ENCODE measurements around the gene SRC. TPM values are rescaled to one million over a fixed set of nuclear protein-coding genes. Genes with fewer than 3 reads are reported as not detected.

The SRC gene
- total RNA-seq, 1 experiment from 2014 or later: 42.3 TPM

DNA sequence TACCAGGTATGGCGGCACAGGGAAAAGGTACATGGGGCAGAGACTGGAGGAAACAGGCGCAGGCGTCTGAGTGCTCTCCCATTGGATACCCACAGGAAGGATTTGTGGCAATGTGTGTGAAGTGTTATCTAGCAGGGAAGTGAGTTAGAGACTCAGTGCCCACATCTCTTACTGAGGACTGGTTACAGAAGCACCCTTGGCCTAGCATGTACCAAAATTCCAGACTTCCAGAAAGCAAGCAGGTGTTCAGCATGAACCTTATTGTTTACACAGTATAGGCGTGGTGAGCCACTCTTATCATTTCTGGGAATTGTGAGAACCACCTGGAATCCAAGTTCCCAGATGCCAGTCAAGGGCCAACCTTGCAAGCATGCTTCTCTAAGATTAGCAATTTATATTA is 42.3 kb upstream of the SRC start:
- Histone ChIP-seq H3K4me2 (ENCODE audit: low read length) (no peak overlapping the region), H3K9me2 (ENCODE audit: insufficient read depth) (no peaks in the 10 kb centered on the region), H3K27me3 (ENCODE audit: insufficient read depth, low read length) (no peaks in the 10 kb centered on the region), H3K4me1 (ENCODE audit: control insufficient read depth in 1 of 2, insufficient read depth in 2 of 2, low read length in 2 of 2) (no peaks in the 10 kb centered on the region), H3K9ac (ENCODE audit: low read length) (no peak overlapping the region), H3K4me3 (replicated peaks in 1 of 2; ENCODE audit: low read depth in 1 of 2, low read length in 2 of 2) (no peak overlapping the region), H2AFZ (ENCODE audit: low read depth, low read length, poor library complexity, severe bottlenecking) (no peak overlapping the region), H3K36me3 (ENCODE audit: control insufficient read depth in 1 of 2, insufficient read depth in 2 of 2, low read length in 2 of 2) (peaks cover 19 to 41% of the 10 kb centered on the region in 2 experiments; a peak in 3 of 4 replicates), H3K9me3 (ENCODE audit: control insufficient read depth in 1 of 2, insufficient read depth in 1 of 2, low read depth in 1 of 2, low read length in 2 of 2) (no peaks in the 10 kb centered on the region), H3K27ac (ENCODE audit: low read depth, low read length) (no peak overlapping the region), H4K20me1 (ENCODE audit: insufficient read depth) (no peaks in the 10 kb centered on the region), H3K79me2 (ENCODE audit: insufficient read depth, low read length) (peaks cover 59% of the 10 kb centered on the region)
- ATAC-seq: no peak
- CTCF ChIA-PET: no interaction called here
- RAD21 ChIA-PET (ENCODE audit: low non-redundant PET in 1 of 2, low total read pairs in 2 of 2, uncharacterized antibody in 2 of 2, unreplicated experiment in 2 of 2): no interaction called here
- TF ChIP-seq ZNF274 (IDR thresholded peaks at IDR 0.05; ENCODE audit: low read depth, low read length) (no peak), SP1 (IDR thresholded peaks at IDR 0.05; ENCODE audit: low read depth) (no peak), ZFX (IDR thresholded peaks at IDR 0.05) (no peak), FOSL1 (IDR thresholded peaks at IDR 0.05; ENCODE audit: low read depth) (no peak), EZH2phosphoT487 (IDR thresholded peaks at IDR 0.05; ENCODE audit: borderline replicate concordance) (no peak), RAD21 (IDR thresholded peaks at IDR 0.05; ENCODE audit: low read depth) (no peak), JUND (IDR thresholded peaks at IDR 0.05) (no peak), POLR2AphosphoS5 (IDR thresholded peaks at IDR 0.05; ENCODE audit: low read depth, low read length) (no peak), SIN3A (IDR thresholded peaks at IDR 0.05; ENCODE audit: low read depth) (no peak), YY1 (IDR thresholded peaks at IDR 0.05; ENCODE audit: extremely low read depth, insufficient replicate concordance, low read depth, low read length) (no peak), EZH2 (IDR thresholded peaks at IDR 0.05) (no peak), CBX3 (IDR thresholded peaks at IDR 0.05; ENCODE audit: low read depth) (no peak), ELF1 (IDR thresholded peaks at IDR 0.05; ENCODE audit: borderline replicate concordance, low read depth) (no peak), TCF7L2 (IDR thresholded peaks at IDR 0.05; ENCODE audit: borderline replicate concordance, extremely low read depth, insufficient read depth, insufficient read length) (no peak)
- TF ChIP-seq, protein P1, sequence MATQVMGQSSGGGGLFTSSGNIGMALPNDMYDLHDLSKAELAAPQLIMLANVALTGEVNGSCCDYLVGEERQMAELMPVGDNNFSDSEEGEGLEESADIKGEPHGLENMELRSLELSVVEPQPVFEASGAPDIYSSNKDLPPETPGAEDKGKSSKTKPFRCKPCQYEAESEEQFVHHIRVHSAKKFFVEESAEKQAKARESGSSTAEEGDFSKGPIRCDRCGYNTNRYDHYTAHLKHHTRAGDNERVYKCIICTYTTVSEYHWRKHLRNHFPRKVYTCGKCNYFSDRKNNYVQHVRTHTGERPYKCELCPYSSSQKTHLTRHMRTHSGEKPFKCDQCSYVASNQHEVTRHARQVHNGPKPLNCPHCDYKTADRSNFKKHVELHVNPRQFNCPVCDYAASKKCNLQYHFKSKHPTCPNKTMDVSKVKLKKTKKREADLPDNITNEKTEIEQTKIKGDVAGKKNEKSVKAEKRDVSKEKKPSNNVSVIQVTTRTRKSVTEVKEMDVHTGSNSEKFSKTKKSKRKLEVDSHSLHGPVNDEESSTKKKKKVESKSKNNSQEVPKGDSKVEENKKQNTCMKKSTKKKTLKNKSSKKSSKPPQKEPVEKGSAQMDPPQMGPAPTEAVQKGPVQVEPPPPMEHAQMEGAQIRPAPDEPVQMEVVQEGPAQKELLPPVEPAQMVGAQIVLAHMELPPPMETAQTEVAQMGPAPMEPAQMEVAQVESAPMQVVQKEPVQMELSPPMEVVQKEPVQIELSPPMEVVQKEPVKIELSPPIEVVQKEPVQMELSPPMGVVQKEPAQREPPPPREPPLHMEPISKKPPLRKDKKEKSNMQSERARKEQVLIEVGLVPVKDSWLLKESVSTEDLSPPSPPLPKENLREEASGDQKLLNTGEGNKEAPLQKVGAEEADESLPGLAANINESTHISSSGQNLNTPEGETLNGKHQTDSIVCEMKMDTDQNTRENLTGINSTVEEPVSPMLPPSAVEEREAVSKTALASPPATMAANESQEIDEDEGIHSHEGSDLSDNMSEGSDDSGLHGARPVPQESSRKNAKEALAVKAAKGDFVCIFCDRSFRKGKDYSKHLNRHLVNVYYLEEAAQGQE (IDR thresholded peaks at IDR 0.05; ENCODE audit: low read depth): no peak
- TF ChIP-seq, protein P2, sequence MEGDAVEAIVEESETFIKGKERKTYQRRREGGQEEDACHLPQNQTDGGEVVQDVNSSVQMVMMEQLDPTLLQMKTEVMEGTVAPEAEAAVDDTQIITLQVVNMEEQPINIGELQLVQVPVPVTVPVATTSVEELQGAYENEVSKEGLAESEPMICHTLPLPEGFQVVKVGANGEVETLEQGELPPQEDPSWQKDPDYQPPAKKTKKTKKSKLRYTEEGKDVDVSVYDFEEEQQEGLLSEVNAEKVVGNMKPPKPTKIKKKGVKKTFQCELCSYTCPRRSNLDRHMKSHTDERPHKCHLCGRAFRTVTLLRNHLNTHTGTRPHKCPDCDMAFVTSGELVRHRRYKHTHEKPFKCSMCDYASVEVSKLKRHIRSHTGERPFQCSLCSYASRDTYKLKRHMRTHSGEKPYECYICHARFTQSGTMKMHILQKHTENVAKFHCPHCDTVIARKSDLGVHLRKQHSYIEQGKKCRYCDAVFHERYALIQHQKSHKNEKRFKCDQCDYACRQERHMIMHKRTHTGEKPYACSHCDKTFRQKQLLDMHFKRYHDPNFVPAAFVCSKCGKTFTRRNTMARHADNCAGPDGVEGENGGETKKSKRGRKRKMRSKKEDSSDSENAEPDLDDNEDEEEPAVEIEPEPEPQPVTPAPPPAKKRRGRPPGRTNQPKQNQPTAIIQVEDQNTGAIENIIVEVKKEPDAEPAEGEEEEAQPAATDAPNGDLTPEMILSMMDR (IDR thresholded peaks at IDR 0.05 in 2 of 3, conservative IDR thresholded peaks at IDR 0.05 in 1 of 3; ENCODE audit: borderline replicate concordance in 1 of 3, insufficient read depth in 1 of 3, low read depth in 2 of 3, low read length in 2 of 3): no peak
- TF ChIP-seq, protein P3, sequence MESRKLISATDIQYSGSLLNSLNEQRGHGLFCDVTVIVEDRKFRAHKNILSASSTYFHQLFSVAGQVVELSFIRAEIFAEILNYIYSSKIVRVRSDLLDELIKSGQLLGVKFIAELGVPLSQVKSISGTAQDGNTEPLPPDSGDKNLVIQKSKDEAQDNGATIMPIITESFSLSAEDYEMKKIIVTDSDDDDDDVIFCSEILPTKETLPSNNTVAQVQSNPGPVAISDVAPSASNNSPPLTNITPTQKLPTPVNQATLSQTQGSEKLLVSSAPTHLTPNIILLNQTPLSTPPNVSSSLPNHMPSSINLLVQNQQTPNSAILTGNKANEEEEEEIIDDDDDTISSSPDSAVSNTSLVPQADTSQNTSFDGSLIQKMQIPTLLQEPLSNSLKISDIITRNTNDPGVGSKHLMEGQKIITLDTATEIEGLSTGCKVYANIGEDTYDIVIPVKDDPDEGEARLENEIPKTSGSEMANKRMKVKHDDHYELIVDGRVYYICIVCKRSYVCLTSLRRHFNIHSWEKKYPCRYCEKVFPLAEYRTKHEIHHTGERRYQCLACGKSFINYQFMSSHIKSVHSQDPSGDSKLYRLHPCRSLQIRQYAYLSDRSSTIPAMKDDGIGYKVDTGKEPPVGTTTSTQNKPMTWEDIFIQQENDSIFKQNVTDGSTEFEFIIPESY (IDR thresholded peaks at IDR 0.05; ENCODE audit: extremely low read depth, insufficient replicate concordance, low read length): no peak
- POLR2A ChIA-PET: no interaction called here
- DNase-seq (ENCODE audit: low read depth, low spot score): no peak
- BruUV-seq (replicated peaks): no TSS peak
- intact Hi-C loops (cut with micrococcal nuclease): no loop called here

Measured in HCT116 (cell line).